Right lobe of liver (tissue), 6 donors: ENCODE measurements around the gene MYRIP. TPM values are rescaled to one million over a fixed set of nuclear protein-coding genes. Genes with fewer than 3 reads are reported as not detected.

Experiments used
- ATAC-seq, 4 donors: fragments of 200-7000 bp; cut with Tn5 transposase; one replicate each; pipeline ENCODE4 v1.9.1; 2020; ENCODE audit warnings: mild to moderate bottlenecking in 4 of 4, moderate library complexity in 4 of 4
- DNase-seq, 3 donors: peaks; one replicate each; pipeline ENCODE4 v3.0.0-alpha.2; 2020
- H3K27ac ChIP-seq, 3 donors: fragments of 200-600 bp; one replicate each; pipeline ENCODE4 v1.8.0; 2022
- H3K27me3 ChIP-seq, 2 donors: fragments of 200-600 bp; one replicate each; pipeline ENCODE4 v1.8.0; 2022
- H3K36me3 ChIP-seq, 4 donors: fragments of 200-600 bp; sonication (generic) in 1 of 4; one replicate each; pipeline versions ENCODE4 v1.5.1 to v1.8.0; 2017 to 2022; ENCODE audit warnings: control low read depth in 1 of 4
- H3K4me1 ChIP-seq, 4 donors: fragments of 200-600 bp; sonication (generic) in 1 of 4; one replicate each; pipeline versions ENCODE4 v1.5.1 to v1.8.0; 2017 to 2022; ENCODE audit warnings: control low read depth in 1 of 4
- H3K4me3 ChIP-seq, 3 donors: fragments of 200-600 bp; one replicate each; pipeline ENCODE4 v1.8.0; 2022
- H3K9me3 ChIP-seq, 4 donors: fragments of 200-600 bp; sonication (generic) in 1 of 4; one replicate each; pipeline versions ENCODE4 v1.5.1 to v1.8.0; 2017 to 2022; ENCODE audit warnings: control low read depth in 1 of 4
- CTCF ChIP-seq, 4 donors: fragments of 200-600 bp in 3 of 4; fragments of 450-650 bp in 1 of 4; IDR thresholded peaks; one replicate each; pipeline versions ENCODE4 v1.5.1 to v1.8.0; 2016 to 2022; ENCODE audit warnings: antibody characterized with exemption in 4 of 4, mild to moderate bottlenecking in 2 of 4
- POLR2A ChIP-seq: fragments of 450-650 bp; IDR thresholded peaks from one replicate; pipeline ENCODE4 v1.6.1; 2017; ENCODE audit warnings: antibody characterized with exemption, mild to moderate bottlenecking
- WGBS: methylation state at CpG from one replicate; pipeline ENCODE4 v1.1.6; 2018; ENCODE audit warnings: low coverage, low lambda C conversion rate; ENCODE audit not compliant: insufficient coverage; ENCODE audit errors: missing lambda C conversion rate; 5-methylcytosine and 5-hydroxymethylcytosine counted together
- intact Hi-C, 2 donors: fragments of 100-400 bp; cut with DNase I; formaldehyde crosslinking; loops; one replicate each; pipeline versions ENCODE4 v1.11.2 to v1.14.1; 2022
- total RNA-seq, 6 experiments: library from RNA; depleted of rRNA in 2 of 6; stranded (reverse); fragments of >200 nt in 2 of 6; fragmentation: NEBNext Ultra II Directional in 3 of 6; extraction: Animal tissue kit (Norgen Biotek cat#: 25700) in 3 of 6; gene quantifications; one replicate each; pipeline versions ENCODE4 v1.1.0 to v1.2.4, GENCODE V29; 2016 to 2023
- donor health status: DM: no; HTN: yes; CAD: no.
- donor health status: DM: no; HTN: no; CAD: no.
- donor health status: DM: no; HTN: no; CAD: no.
- donor health status: DM: no; HTN: yes; CAD: no.
- donor health status: DM: no; HTN: yes; CAD: no.

MYRIP gene
- total RNA-seq, 6 experiments from 2014 or later: 14.3 to 23.2 (median 19.0) TPM

GRCh38 chr3:40109641-40110490, 300.5 kb downstream of the MYRIP start:
- no peaks in the 10 kb centered on the region for H3K27me3 ChIP-seq
- H3K4me1 ChIP-seq: peaks cover 0 to 6% (median 0%) of the 10 kb centered on the region in 4 donors
- no peak overlapping the region for H3K4me3 ChIP-seq
- DNase-seq (no peak), ATAC-seq (peak; percentile 38 to 61 (median 45))
- H3K9me3 ChIP-seq: no peaks in the 10 kb centered on the region
- no peak for TF ChIP-seq POLR2A
- TF ChIP-seq CTCF (IDR thresholded peaks at IDR 0.05): peak in 2 of 4 donors; percentile 25 to 41
- H3K27ac ChIP-seq: no peak overlapping the region
- no peaks in the 10 kb centered on the region for H3K36me3 ChIP-seq
- intact Hi-C loops: no loop called here

GRCh38 chr3:40116478-40117177, 307.2 kb downstream of the MYRIP start:
- no peak for TF ChIP-seq POLR2A
- TF ChIP-seq CTCF (IDR thresholded peaks at IDR 0.05): no peak
- DNase-seq: no peak
- no peak for ATAC-seq
- intact Hi-C loops: no loop called here
- H3K4me3 ChIP-seq: no peak overlapping the region
- 80% methylated on average over 7 of the region's 9 CpGs for WGBS
- H3K4me1 ChIP-seq: peaks cover 0 to 23% (median 3%) of the 10 kb centered on the region in 4 donors
- no peaks in the 10 kb centered on the region for H3K36me3 ChIP-seq
- H3K27ac ChIP-seq: no peak overlapping the region
- no peaks in the 10 kb centered on the region for H3K27me3 ChIP-seq
- H3K9me3 ChIP-seq: no peaks in the 10 kb centered on the region

GRCh38 chr3:40118091-40118490, 308.7 kb downstream of the MYRIP start:
- intact Hi-C loops: no loop called here

GRCh38 chr3:40120067-40120692, 310.8 kb downstream of the MYRIP start:
- Histone ChIP-seq H3K4me3 (no peak overlapping the region), H3K36me3 (no peaks in the 10 kb centered on the region), H3K27ac (no peak overlapping the region), H3K9me3 (no peaks in the 10 kb centered on the region), H3K27me3 (no peaks in the 10 kb centered on the region), H3K4me1 (peaks cover 0 to 23% (median 0%) of the 10 kb centered on the region in 4 donors)
- intact Hi-C loops: no loop called here
- ATAC-seq (peak in 2 of 4 donors; percentile 30 to 58), DNase-seq (no peak)
- TF ChIP-seq CTCF (IDR thresholded peaks at IDR 0.05): no peak
- no peak for TF ChIP-seq POLR2A
- 80% methylated on average over 3 of the region's 3 CpGs for WGBS

More at GRCh38 chr3:40118091-40118490, 308.7 kb downstream of the MYRIP start:
- H3K9me3 ChIP-seq: no peaks in the 10 kb centered on the region
- H3K4me1 ChIP-seq: peaks cover 0 to 23% (median 3%) of the 10 kb centered on the region in 4 donors
- H3K27me3 ChIP-seq: no peaks in the 10 kb centered on the region
- TF ChIP-seq CTCF (IDR thresholded peaks at IDR 0.05): no peak
- no peak for TF ChIP-seq POLR2A
- DNase-seq (no peak), ATAC-seq (peak in 3 of 4 donors; percentile 21 to 54 (median 30))
- no peaks in the 10 kb centered on the region for H3K36me3 ChIP-seq
- H3K4me3 ChIP-seq: no peak overlapping the region
- WGBS: 20% methylated on average over 2 of the region's 2 CpGs
- H3K27ac ChIP-seq: no peak overlapping the region
